SU-DHL-6 (cell line): Measurements from ENCODE around the gene WWOX.

Source experiments
- EZH2phosphoT487 ChIP-seq: fragments of 200-600 bp; sonication (generic), shearing (Covaris generic); conservative IDR thresholded peaks from 2 replicates; pipeline ENCODE4 v1.6.1; 2018; ENCODE audit warnings: mild to moderate bottlenecking, antibody characterized with exemption, low read length, moderate library complexity, mixed read lengths
- TF ChIP-seq, protein P1 (sequence below): fragments of 200-600 bp; sonication (generic); IDR thresholded peaks from one replicate; pipeline ENCODE4 v1.5.1; 2017; ENCODE audit warnings: antibody characterized with exemption, mild to moderate bottlenecking, low read length, moderate library complexity; ENCODE audit not compliant: insufficient read depth, poor library complexity, severe bottlenecking

DNA sequence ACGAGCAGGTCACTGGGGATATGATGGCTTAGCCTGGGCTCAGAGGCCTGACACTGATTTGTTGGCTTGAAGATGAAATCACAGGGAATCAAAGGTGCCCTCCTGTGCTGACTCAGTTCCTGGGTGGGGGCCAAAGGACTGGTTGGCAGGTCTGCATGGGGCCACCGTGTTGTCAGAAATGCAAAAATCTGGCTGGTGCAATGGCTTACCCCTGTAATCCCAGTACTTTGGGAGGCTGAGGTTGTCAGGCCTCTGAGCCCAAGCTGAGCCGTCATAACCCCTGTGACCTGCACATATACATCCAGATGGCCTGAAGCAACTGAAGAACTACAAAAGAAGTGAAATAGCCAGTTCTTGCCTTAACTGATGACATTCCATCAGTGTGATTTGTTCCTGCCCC, 314.2 kb downstream of the WWOX start:
- TF ChIP-seq, protein P1, sequence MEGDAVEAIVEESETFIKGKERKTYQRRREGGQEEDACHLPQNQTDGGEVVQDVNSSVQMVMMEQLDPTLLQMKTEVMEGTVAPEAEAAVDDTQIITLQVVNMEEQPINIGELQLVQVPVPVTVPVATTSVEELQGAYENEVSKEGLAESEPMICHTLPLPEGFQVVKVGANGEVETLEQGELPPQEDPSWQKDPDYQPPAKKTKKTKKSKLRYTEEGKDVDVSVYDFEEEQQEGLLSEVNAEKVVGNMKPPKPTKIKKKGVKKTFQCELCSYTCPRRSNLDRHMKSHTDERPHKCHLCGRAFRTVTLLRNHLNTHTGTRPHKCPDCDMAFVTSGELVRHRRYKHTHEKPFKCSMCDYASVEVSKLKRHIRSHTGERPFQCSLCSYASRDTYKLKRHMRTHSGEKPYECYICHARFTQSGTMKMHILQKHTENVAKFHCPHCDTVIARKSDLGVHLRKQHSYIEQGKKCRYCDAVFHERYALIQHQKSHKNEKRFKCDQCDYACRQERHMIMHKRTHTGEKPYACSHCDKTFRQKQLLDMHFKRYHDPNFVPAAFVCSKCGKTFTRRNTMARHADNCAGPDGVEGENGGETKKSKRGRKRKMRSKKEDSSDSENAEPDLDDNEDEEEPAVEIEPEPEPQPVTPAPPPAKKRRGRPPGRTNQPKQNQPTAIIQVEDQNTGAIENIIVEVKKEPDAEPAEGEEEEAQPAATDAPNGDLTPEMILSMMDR: no peak
- TF ChIP-seq EZH2phosphoT487: no peak
